ENCODE data around the gene ZSCAN10. TPM values are rescaled to one million over a fixed set of nuclear protein-coding genes. Genes with fewer than 3 reads are reported as not detected.

ZSCAN10 gene
- not detected in 5 replicates for total RNA-seq (2022; extraction: Qiagen RNA extraction; ENCODE audit: low read depth)

GRCh38 chr16:3098459-3099394 is at the start of gene ZSCAN10:
Gene ZSCAN10 (minus strand): TSS chr16:3099294. CDS start chr16:3092937, 6,357 bp downstream.

GRCh38 chr16:3134338-3135125 is 35.4 kb upstream of the ZSCAN10 start, which contains the start of gene ZNF213:
Gene ZNF213 (plus strand): TSS chr16:3135029. CDS start chr16:3137281, 2,252 bp downstream.

GRCh38 chr16:3112058-3112880 is 13.2 kb upstream of the ZSCAN10 start, which contains the start of gene ZNF205:
Gene ZNF205 (plus strand): TSS chr16:3112586. CDS start chr16:3113431, 845 bp downstream.

GRCh38 chr16:3065069-3065741 is 33.9 kb downstream of the ZSCAN10 start, which contains the start of gene IL32:
Gene IL32 (plus strand): TSS chr16:3065640. CDS start chr16:3065812, 172 bp downstream.

GRCh38 chr16:3045758-3046640 is 53.1 kb downstream of the ZSCAN10 start, which contains the start of gene MMP25:
Gene MMP25 (plus strand): TSS chr16:3046561. CDS start chr16:3046918, 357 bp downstream.

Other genes with a start within 250 kb of the ZSCAN10 start
- 1.6 to 3.1 TPM (median 2.2 TPM) in 5 replicates for gene PRSS22, start 241.1 kb downstream of the ZSCAN10 start, total RNA-seq (2022; extraction: Qiagen RNA extraction; ENCODE audit: low read depth)
- gene FLYWCH2, start 216.1 kb downstream of the ZSCAN10 start, total RNA-seq (2022; extraction: Qiagen RNA extraction; ENCODE audit: low read depth): 45.9 to 60.3 TPM (median 51.6 TPM) in 5 replicates
- 19.5 to 28.3 TPM (median 27.5 TPM) in 5 replicates for gene FLYWCH1, start 187.4 kb downstream of the ZSCAN10 start, total RNA-seq (2022; extraction: Qiagen RNA extraction; ENCODE audit: low read depth)
- 1.3 to 2.4 TPM (median 2.3 TPM) in 5 replicates for gene KREMEN2, start 135.0 kb downstream of the ZSCAN10 start, total RNA-seq (2022; extraction: Qiagen RNA extraction; ENCODE audit: low read depth)
- 28.8 to 45.8 TPM (median 37.2 TPM) in 5 replicates for gene PAQR4, start 129.9 kb downstream of the ZSCAN10 start, total RNA-seq (2022; extraction: Qiagen RNA extraction; ENCODE audit: low read depth)
- gene PKMYT1, start 118.8 kb downstream of the ZSCAN10 start, total RNA-seq (2022; extraction: Qiagen RNA extraction; ENCODE audit: low read depth): 57.5 to 96.6 TPM (median 92.5 TPM) in 5 replicates
- gene CLDN9, start 86.4 kb downstream of the ZSCAN10 start, total RNA-seq (2022; extraction: Qiagen RNA extraction; ENCODE audit: low read depth): 0.30 to 0.55 TPM (median 0.50 TPM) in 5 replicates
- gene CLDN6, start 81.1 kb downstream of the ZSCAN10 start, total RNA-seq (2022; extraction: Qiagen RNA extraction; ENCODE audit: low read depth): 0.19 to 0.74 TPM (median 0.34 TPM) in 5 replicates
- 477 to 677 TPM (median 627 TPM) in 5 replicates for gene TNFRSF12A, start 78.9 kb downstream of the ZSCAN10 start, total RNA-seq (2022; extraction: Qiagen RNA extraction; ENCODE audit: low read depth)
- 216 to 280 TPM (median 222 TPM) in 5 replicates for gene HCFC1R1, start 75.4 kb downstream of the ZSCAN10 start, total RNA-seq (2022; extraction: Qiagen RNA extraction; ENCODE audit: low read depth)
- gene THOC6, start 75.3 kb downstream of the ZSCAN10 start, total RNA-seq (2022; extraction: Qiagen RNA extraction; ENCODE audit: low read depth): 21.6 to 33.9 TPM (median 32.7 TPM) in 5 replicates
- gene BICDL2, start 62.4 kb downstream of the ZSCAN10 start, total RNA-seq (2022; extraction: Qiagen RNA extraction; ENCODE audit: low read depth): not detected in 5 replicates
- 0.49 to 1.0 TPM (median 0.79 TPM) in 5 replicates for gene MMP25, start 52.7 kb downstream of the ZSCAN10 start, total RNA-seq (2022; extraction: Qiagen RNA extraction; ENCODE audit: low read depth)
- gene IL32, start 33.7 kb downstream of the ZSCAN10 start, total RNA-seq (2022; extraction: Qiagen RNA extraction; ENCODE audit: low read depth): 23.0 to 38.0 TPM (median 28.2 TPM) in 5 replicates
- 9.2 to 14.3 TPM (median 13.2 TPM) in 5 replicates for gene ZNF205, start 13.3 kb upstream of the ZSCAN10 start, total RNA-seq (2022; extraction: Qiagen RNA extraction; ENCODE audit: low read depth)
- gene ZNF213, start 35.7 kb upstream of the ZSCAN10 start, total RNA-seq (2022; extraction: Qiagen RNA extraction; ENCODE audit: low read depth): 7.7 to 13.2 TPM (median 10.8 TPM) in 5 replicates
- 0.23 to 0.48 TPM (median 0.29 TPM) in 5 replicates for gene OR1F1, start 88.9 kb upstream of the ZSCAN10 start, total RNA-seq (2022; extraction: Qiagen RNA extraction; ENCODE audit: low read depth)
- 7.5 to 9.6 TPM (median 8.9 TPM) in 5 replicates for gene ZNF200, start 135.9 kb upstream of the ZSCAN10 start, total RNA-seq (2022; extraction: Qiagen RNA extraction; ENCODE audit: low read depth)
- not detected in 5 replicates for gene MEFV, start 157.3 kb upstream of the ZSCAN10 start, total RNA-seq (2022; extraction: Qiagen RNA extraction; ENCODE audit: low read depth)
- gene ZNF263, start 184.2 kb upstream of the ZSCAN10 start, total RNA-seq (2022; extraction: Qiagen RNA extraction; ENCODE audit: low read depth): 35.1 to 41.4 TPM (median 40.8 TPM) in 5 replicates
- gene TIGD7, start 206.1 kb upstream of the ZSCAN10 start, total RNA-seq (2022; extraction: Qiagen RNA extraction; ENCODE audit: low read depth): 0.47 to 1.5 TPM (median 1.3 TPM) in 5 replicates
- 10.0 to 11.5 TPM (median 10.7 TPM) in 5 replicates for gene ZNF75A, start 206.2 kb upstream of the ZSCAN10 start, total RNA-seq (2022; extraction: Qiagen RNA extraction; ENCODE audit: low read depth)